ENCODE data around the gene FAR2. TPM values are rescaled to one million over a fixed set of nuclear protein-coding genes. Genes with fewer than 3 reads are reported as not detected.

Gene FAR2
- total RNA-seq, 2 experiments from 2014 or later: 0.73 TPM; not detected in 1

GRCh38 chr12:29314416-29314815, 165.3 kb downstream of the FAR2 start:
- Histone ChIP-seq H3K79me2 (ENCODE audit: insufficient read depth, low read depth, low read length) (no peaks in the 10 kb centered on the region), H3K4me3 (ENCODE audit: low read depth, low read length, poor library complexity, severe bottlenecking) (no peak overlapping the region), H3K9me3 (ENCODE audit: low read length) (no peaks in the 10 kb centered on the region), H4K20me1 (ENCODE audit: insufficient read depth, low read length) (no peaks in the 10 kb centered on the region), H3K27ac (ENCODE audit: low read depth, low read length, poor library complexity, severe bottlenecking) (no peak overlapping the region), H2AFZ (ENCODE audit: low read length) (no peak overlapping the region), H3K4me2 (ENCODE audit: low read length) (no peak overlapping the region), H3K36me3 (ENCODE audit: insufficient read depth, low read length) (no peaks in the 10 kb centered on the region), H3K4me1 (ENCODE audit: insufficient read depth, low read length, poor library complexity, severe bottlenecking) (peaks cover 3% of the 10 kb centered on the region), H3K9me2 (ENCODE audit: insufficient read depth, low read length) (no peaks in the 10 kb centered on the region)
- intact Hi-C loops (cut with micrococcal nuclease; ENCODE audit: unreplicated experiment): loop anchor here (10.0 kb wide), 1 partner anchor 1490 kb away; no protein-coding TSS in a partner anchor
- CTCF ChIA-PET (ENCODE audit: unreplicated experiment): no interaction called here
- TF ChIP-seq, protein P1, sequence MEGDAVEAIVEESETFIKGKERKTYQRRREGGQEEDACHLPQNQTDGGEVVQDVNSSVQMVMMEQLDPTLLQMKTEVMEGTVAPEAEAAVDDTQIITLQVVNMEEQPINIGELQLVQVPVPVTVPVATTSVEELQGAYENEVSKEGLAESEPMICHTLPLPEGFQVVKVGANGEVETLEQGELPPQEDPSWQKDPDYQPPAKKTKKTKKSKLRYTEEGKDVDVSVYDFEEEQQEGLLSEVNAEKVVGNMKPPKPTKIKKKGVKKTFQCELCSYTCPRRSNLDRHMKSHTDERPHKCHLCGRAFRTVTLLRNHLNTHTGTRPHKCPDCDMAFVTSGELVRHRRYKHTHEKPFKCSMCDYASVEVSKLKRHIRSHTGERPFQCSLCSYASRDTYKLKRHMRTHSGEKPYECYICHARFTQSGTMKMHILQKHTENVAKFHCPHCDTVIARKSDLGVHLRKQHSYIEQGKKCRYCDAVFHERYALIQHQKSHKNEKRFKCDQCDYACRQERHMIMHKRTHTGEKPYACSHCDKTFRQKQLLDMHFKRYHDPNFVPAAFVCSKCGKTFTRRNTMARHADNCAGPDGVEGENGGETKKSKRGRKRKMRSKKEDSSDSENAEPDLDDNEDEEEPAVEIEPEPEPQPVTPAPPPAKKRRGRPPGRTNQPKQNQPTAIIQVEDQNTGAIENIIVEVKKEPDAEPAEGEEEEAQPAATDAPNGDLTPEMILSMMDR (conservative IDR thresholded peaks at IDR 0.05; ENCODE audit: low read length): no peak
- no peak for TF ChIP-seq EZH2phosphoT487 (IDR thresholded peaks at IDR 0.05; ENCODE audit: borderline replicate concordance, low read depth, low read length)
- BruUV-seq (replicated peaks): no TSS peak
- no peak for DNase-seq (ENCODE audit: low spot score)
- POLR2A ChIA-PET: no interaction called here

- no peak overlapping the region for H3K4me3 ChIP-seq (ENCODE audit: low read depth, low read length, poor library complexity, severe bottlenecking)
- intact Hi-C loops (cut with micrococcal nuclease; ENCODE audit: unreplicated experiment): loop anchor here (5.0 to 10.0 kb wide), 3 partner anchors 229 to 1488 kb away; no protein-coding TSS in a partner anchor
- no peak overlapping the region for H3K4me2 ChIP-seq (ENCODE audit: low read length)
- H3K4me1 ChIP-seq (ENCODE audit: insufficient read depth, low read length, poor library complexity, severe bottlenecking): peaks cover 3% of the 10 kb centered on the region
- no peak overlapping the region for H2AFZ ChIP-seq (ENCODE audit: low read length)
- BruUV-seq (replicated peaks): no TSS peak
- TF ChIP-seq, protein P1 (conservative IDR thresholded peaks at IDR 0.05; ENCODE audit: low read length): no peak
- no peak for TF ChIP-seq EZH2phosphoT487 (IDR thresholded peaks at IDR 0.05; ENCODE audit: borderline replicate concordance, low read depth, low read length)
- no peaks in the 10 kb centered on the region for H3K79me2 ChIP-seq (ENCODE audit: insufficient read depth, low read depth, low read length)
- H4K20me1 ChIP-seq (ENCODE audit: insufficient read depth, low read length): no peaks in the 10 kb centered on the region
- DNase-seq (ENCODE audit: low spot score): no peak
- no peaks in the 10 kb centered on the region for H3K9me3 ChIP-seq (ENCODE audit: low read length)
- POLR2A ChIA-PET: interaction anchor here (1.1 kb wide), 1 partner anchor 9 kb away, joined by 4 read pairs; no protein-coding TSS in a partner anchor
- no peaks in the 10 kb centered on the region for H3K36me3 ChIP-seq (ENCODE audit: insufficient read depth, low read length)
- H3K27ac ChIP-seq (ENCODE audit: low read depth, low read length, poor library complexity, severe bottlenecking): no peak overlapping the region
- H3K9me2 ChIP-seq (ENCODE audit: insufficient read depth, low read length): no peaks in the 10 kb centered on the region
- CTCF ChIA-PET (ENCODE audit: unreplicated experiment): no interaction called here
Measured at GRCh38 chr12:29316752-29317151, 167.7 kb downstream of the FAR2 start.

- Histone ChIP-seq H3K4me2 (ENCODE audit: low read length) (no peak overlapping the region), H3K4me3 (ENCODE audit: low read depth, low read length, poor library complexity, severe bottlenecking) (no peak overlapping the region), H3K4me1 (ENCODE audit: insufficient read depth, low read length, poor library complexity, severe bottlenecking) (peaks cover 3% of the 10 kb centered on the region), H2AFZ (ENCODE audit: low read length) (peak overlapping the region; percentile 29; the same call in 1 of the 2 replicates), H3K79me2 (ENCODE audit: insufficient read depth, low read depth, low read length) (no peaks in the 10 kb centered on the region), H3K36me3 (ENCODE audit: insufficient read depth, low read length) (no peaks in the 10 kb centered on the region; the same call in 1 of the 2 replicates), H4K20me1 (ENCODE audit: insufficient read depth, low read length) (no peaks in the 10 kb centered on the region), H3K27ac (ENCODE audit: low read depth, low read length, poor library complexity, severe bottlenecking) (no peak overlapping the region), H3K9me3 (ENCODE audit: low read length) (no peaks in the 10 kb centered on the region), H3K9me2 (ENCODE audit: insufficient read depth, low read length) (no peaks in the 10 kb centered on the region)
- no TSS peak for BruUV-seq (replicated peaks)
- no peak for TF ChIP-seq EZH2phosphoT487 (IDR thresholded peaks at IDR 0.05; ENCODE audit: borderline replicate concordance, low read depth, low read length)
- TF ChIP-seq, protein P1 (conservative IDR thresholded peaks at IDR 0.05; ENCODE audit: low read length): peak; percentile 95
- DNase-seq (ENCODE audit: low spot score): peak; percentile 75
- intact Hi-C loops (cut with micrococcal nuclease; ENCODE audit: unreplicated experiment): loop anchor here (5.0 to 10.0 kb wide), 3 partner anchors 230 to 1487 kb away; no protein-coding TSS in a partner anchor
- POLR2A ChIA-PET: interaction anchor here (0.6 to 1.1 kb wide), 5 partner anchors 10 to 1318 kb away, joined by 3 to 4 read pairs (median 3); no protein-coding TSS in a partner anchor
- CTCF ChIA-PET (ENCODE audit: unreplicated experiment): interaction anchor here (1.0 kb wide), 1 partner anchor 501 kb away, joined by 3 read pairs; no protein-coding TSS in a partner anchor
Measured at GRCh38 chr12:29317556-29318363, 168.7 kb downstream of the FAR2 start.
